NOMO-1 treated with DMSO at 0.1 percent for 48 hours (cell line): ENCODE measurements around the gene LUC7L2.
"Not testable (repeated sequence)": the region's sequence is repeated elsewhere in the genome, so short reads cannot be mapped to it uniquely, and the experiment has no call there.

Source experiments
- DNase-seq: peaks from one replicate; lab custom pipeline; 2025; ENCODE audit not compliant: unreplicated experiment; lab: John Stamatoyannopoulos, UW

LUC7L2 gene

GRCh38 chr7:139354729-139355128, 5.0 kb upstream of the LUC7L2 start:
- no peak for DNase-seq

GRCh38 chr7:139355320-139355719, 4.4 kb upstream of the LUC7L2 start:
- DNase-seq, result peak; percentile 72

GRCh38 chr7:139357729-139358506, 1.8 kb upstream of the LUC7L2 start:
- not testable (repeated sequence) for DNase-seq

GRCh38 chr7:139358541-139359365, 941 bp upstream of the LUC7L2 start:
- DNase-seq, result peak; percentile 35

- peak; percentile 77 for DNase-seq
Observed at GRCh38 chr7:139360210-139360947, 685 bp downstream of the LUC7L2 start.

GRCh38 chr7:139360948-139361307, 1.2 kb downstream of the LUC7L2 start:
- no peak for DNase-seq

DNA sequence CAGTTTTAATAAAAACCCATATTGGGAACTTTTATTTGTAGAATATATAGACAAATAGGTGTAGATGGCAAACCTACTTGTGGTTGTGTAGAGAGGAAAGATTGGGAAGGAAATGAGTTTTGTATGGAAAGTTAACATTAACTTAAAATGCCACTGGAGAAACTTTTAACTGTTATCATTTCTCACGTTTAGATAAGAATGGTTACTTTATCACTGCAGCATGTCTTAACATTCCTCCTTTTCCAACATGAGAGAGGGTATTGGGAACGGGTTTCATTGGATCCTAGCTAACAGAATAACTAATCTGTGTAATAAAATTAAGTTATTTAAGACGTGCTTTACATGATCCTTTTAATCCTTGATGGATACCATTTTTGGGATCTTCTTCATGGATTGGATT, 1.8 kb downstream of the LUC7L2 start:
- no peak for DNase-seq

DNA sequence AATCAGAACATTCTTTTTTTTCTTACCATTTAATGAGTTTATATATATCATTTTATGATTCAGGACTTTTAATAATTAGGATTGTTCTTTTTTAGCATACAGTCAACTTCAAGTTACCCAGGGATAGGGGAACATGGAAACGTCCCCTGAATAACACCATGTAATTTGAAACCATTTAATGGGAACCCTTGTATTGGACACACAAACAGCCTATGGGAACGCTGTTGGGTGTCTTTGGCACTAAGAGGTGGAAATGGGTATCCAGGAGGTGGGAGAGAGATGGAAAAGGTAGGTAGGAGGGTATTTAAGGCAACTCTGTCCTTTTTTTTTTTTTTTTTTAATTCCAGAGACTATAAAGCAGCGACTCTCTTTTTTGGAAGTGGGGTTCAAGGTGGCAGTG, 2.6 kb downstream of the LUC7L2 start:
- DNase-seq, result no peak

DNA sequence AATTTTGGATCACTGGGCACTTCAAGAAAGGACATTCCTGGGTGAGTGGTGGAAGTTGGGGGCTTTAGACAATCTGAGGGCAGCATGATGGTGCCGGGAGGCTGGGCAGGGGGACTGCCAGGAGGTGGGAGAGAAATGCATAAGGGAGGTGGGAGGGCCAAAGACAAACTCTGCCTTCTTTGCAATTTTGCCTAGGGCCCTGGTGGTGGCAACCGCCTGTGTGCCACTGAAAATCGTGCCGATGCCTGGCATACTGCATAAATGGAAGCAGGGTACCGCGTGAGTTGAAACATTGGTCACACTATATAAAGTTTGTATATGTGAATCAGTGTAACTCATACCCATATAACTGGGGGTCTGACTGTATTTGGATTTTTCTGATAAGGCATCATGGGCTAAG, 3.3 kb downstream of the LUC7L2 start:
- DNase-seq, result no peak

- DNase-seq, result no peak
Observed at GRCh38 chr7:139365336-139365735, 5.6 kb downstream of the LUC7L2 start.

- DNase-seq, result no peak
Observed at GRCh38 chr7:139366400-139366799, 6.7 kb downstream of the LUC7L2 start.

DNA sequence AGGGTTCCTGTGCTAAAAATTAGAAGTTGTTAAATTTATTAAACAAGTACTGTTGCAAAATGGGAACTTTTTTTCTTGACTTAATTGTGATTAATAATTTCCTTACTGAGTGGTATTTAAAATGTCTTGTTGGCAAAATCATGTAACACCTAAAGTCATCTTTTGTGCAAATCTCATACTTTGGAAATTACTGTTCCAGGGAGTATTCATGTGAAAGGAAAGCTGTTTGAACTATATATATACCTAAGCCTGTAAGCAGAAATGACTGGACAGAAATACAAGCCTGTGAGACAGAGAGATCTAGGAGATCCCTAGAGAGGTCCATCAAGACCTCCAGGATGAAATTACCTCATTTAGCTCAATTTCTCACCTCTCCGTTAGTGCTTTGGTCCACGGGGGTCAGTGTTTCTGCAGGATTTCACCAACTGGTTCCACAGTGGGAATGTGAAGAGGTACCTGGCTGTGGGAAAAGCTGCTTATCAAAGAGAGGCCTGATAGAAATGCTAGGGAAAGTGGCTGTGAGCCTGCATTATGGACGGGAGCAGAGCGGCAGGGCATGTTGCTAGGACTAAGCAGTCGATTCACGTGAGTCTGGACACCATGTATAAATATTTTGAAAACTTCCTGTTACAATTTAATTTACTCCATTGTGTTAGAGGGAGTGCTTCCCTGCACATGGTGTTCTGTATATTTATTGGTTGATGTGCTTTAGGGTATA, 7.9 kb downstream of the LUC7L2 start:
- DNase-seq, result no peak

- DNase-seq, result no peak
Observed at GRCh38 chr7:139370301-139370942, 10.7 kb downstream of the LUC7L2 start.

- no peak for DNase-seq
Observed at GRCh38 chr7:139370943-139371313, 11.2 kb downstream of the LUC7L2 start.

DNA sequence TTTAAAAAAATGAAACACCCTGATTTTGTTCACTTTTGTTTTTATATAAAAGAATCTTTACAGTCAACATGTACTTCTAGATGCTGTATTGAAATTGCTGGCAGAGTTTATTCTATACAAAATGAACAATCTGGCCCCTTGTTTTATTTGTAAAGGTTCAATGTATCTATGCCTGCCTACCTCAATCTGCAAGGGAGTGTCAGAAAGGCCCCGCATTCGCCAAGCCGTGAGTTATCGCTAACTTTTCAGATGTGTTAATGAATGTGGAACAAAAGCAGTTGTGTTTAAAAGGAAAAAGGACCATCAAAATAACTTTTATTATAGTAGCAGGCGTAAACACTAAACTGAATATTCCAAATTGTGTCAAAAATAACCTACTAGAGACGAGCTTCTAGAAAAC, 14.6 kb downstream of the LUC7L2 start:
- DNase-seq, result no peak

DNA sequence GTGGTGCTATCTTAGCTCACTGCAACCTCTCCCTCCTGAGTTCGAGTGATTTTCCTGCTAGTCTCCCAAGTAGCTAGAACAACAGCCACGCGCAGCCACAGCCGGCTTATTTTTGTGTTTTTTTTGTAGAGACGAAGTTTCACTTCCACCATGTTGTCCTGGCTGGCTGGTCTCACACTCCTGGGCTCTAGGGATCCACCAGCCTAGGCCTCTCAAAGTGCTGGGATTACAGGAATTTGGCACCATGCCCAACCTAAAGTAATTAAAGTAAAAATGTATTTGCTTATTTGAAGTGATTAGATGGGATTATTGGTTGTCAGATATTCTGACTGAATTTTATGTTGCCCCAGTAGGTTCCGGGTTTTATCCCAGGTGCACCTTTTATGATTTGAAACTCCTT, 22.7 kb downstream of the LUC7L2 start:
- DNase-seq, result no peak

- DNase-seq, result no peak
Observed at GRCh38 chr7:139384611-139385010, 24.9 kb downstream of the LUC7L2 start.

- no peak for DNase-seq
Observed at GRCh38 chr7:139387594-139387993, 27.9 kb downstream of the LUC7L2 start.

DNA sequence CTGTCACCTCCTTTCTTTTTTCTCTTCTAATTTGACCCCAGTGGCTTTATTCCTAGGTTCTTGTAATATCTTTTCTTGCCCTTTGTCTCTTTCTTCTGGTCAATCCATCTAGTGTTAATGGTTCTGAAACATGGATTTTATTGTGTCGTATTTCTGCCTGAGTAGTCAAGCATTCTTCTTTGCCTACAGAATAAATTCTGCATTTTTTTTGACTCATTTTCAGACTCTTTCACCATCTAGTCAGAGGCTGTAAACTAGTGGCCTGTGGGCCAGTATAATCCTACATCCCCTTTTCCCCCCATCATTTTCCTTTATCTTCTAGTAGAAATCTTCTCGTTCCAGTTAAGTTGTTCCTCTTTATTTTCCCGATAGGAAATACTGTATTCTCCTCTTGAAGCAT, 29.4 kb downstream of the LUC7L2 start:
- DNase-seq, result no peak

DNA sequence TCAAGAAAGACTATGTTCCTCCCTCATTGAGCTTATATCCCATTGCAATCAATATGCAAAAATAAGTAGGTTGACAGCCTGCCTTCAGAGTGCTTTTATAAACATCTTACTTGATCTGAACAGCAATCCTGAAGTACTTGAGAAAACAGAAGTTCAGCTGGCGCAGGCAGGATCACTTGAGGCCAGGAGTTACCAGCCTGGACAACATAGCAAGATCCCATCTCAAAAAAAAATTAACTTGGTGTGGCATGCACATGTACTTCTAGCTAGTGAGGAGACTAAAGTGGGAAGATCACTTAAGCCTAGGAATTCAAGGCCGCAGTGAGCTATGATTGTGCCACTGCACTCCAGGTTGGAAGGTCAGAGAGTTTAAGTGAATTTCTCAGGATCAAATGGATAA, 30.1 kb downstream of the LUC7L2 start:
- no peak for DNase-seq
